GDM1 (cell line): ENCODE measurements around the gene TCF7L2.

ENCODE experiments used
- DNase-seq: peaks from one replicate; lab custom pipeline; 2025; lab: John Stamatoyannopoulos, UW

The TCF7L2 gene

GRCh38 chr10:112964482-112964881 lies 14.4 kb downstream of the TCF7L2 start:
- DNase-seq, result no peak

- DNase-seq, result no peak
Measured at GRCh38 chr10:112966194-112966855, 16.3 kb downstream of the TCF7L2 start.

DNA sequence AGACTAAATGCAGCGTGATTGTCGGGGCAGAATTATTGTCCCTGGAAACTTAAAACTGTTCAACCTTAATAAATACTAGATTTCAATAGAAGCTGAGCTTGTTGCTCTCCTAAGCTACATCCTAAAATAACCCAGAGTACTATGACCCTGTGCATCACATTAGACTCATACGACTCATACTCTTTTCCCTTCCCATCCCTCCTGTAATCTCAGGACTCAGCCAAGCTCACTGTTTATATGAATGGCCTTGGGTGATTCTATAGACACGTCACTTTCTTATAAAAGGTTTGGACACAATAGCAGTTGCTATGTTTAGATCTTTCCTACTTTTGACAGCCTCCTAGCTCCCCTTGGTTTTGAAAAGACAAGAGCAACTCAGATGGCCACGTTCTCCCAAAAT lies 17.2 kb downstream of the TCF7L2 start:
- no peak for DNase-seq

- no peak for DNase-seq
Measured at GRCh38 chr10:112969131-112969530, 19.1 kb downstream of the TCF7L2 start.

DNA sequence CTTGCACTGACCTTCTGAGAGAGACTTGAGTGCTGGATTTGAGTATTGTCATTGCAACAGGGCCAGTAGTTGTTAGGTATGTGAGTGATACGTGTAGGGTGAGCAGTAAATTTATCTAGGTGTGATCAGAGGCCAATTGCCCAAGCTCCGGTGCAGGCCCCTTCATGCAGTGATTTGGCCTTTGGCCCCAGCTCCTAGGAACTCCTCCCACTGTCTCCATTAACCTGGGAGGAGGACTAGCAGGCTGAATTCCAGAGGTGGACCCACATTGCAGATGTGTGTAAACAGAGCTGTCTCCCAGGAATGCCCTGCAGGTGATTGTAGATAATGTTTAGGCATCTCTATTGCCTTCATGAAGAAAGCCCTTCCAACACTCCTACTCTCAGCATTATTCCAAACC lies 19.5 kb downstream of the TCF7L2 start:
- DNase-seq, result no peak

GRCh38 chr10:112970021-112970420 lies 20.0 kb downstream of the TCF7L2 start:
- no peak for DNase-seq

GRCh38 chr10:112972606-112973005 lies 22.6 kb downstream of the TCF7L2 start:
- DNase-seq, result no peak

GRCh38 chr10:112973046-112973445 lies 23.0 kb downstream of the TCF7L2 start:
- DNase-seq, result no peak

DNA sequence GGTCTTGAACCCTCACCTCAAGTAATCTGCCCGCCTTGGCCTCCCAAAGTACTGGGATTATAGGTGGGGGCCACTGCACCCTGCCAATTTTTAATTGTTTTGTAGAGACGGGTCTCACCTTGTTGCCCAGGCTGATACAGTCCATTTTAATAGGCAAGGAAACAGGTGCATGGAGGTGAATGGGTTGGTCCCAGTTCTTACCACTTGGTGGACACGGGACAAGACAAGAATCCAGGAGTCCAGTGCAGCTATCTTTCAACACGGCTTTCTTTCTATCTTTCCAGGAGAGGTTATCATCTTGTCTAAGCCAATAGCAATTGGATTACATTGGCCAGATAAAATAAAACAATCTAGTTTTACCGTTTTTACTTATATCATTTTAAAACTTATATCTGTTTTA lies 23.8 kb downstream of the TCF7L2 start:
- no peak for DNase-seq

DNA sequence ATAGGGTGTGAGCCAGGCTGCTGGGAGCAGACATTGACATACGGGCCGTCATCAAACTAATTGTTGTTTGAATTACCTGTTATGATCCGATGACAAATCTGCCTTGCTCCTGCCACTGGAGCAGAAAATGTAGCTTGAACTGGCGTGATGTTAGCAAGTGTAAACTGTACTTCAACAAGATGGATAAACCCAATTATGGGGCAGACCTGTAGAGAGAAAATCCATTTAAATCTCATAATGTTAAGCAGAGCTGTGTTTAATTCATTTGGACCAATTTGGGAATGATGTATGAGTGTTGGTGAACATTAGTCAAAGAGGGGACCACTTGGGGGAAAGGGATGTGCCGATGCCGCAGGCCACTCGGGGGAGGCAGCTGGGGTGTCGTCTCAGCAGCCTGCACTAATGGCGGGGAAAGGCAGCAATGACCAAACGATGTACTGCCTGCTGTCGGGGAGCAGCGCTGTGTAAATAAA lies 27.4 kb downstream of the TCF7L2 start:
- no peak for DNase-seq

DNA sequence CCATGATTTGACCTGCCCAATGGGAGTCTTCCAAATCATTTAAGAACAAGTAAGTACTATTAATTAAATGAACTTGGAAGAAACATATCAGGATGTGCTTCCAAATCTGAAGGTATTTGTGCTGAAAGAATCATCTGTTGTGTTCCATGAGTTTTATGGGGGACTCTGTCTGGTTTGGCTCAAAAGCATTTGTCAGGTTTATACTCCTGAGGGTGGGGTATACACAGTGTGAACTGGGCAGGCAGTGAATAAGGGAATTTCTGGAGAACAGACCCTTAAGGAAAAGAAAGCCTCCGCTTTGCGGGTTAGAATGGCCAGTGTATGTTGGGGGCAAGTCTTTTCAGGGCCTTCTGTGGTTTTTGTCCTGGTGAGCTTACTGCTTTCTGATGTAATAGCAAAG lies 29.9 kb downstream of the TCF7L2 start:
- no peak for DNase-seq

- DNase-seq, result no peak
Measured at GRCh38 chr10:112980937-112981336, 30.9 kb downstream of the TCF7L2 start.

DNA sequence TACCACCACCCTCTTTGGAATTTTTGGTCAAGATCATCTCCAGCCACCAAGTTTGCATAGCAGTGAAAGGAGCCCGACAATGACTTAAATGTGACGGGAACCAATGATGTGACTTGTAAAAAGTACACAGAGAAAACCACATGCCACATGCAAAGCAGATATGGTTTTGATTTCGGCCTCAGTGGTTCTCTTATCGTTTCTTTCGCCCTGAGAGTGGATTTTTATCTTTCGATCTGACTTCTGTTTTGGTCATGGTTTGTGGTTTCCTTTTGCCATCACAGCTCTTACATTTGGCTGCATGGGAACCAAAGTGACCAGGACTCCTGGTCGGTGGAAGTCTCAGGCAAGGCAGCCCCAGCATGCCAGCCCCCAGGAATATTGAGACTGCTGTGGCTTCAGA lies 31.5 kb downstream of the TCF7L2 start:
- DNase-seq, result no peak

GRCh38 chr10:112983444-112984056 lies 33.5 kb downstream of the TCF7L2 start:
- DNase-seq, result no peak

GRCh38 chr10:112984756-112985155 lies 34.7 kb downstream of the TCF7L2 start:
- DNase-seq, result no peak

DNA sequence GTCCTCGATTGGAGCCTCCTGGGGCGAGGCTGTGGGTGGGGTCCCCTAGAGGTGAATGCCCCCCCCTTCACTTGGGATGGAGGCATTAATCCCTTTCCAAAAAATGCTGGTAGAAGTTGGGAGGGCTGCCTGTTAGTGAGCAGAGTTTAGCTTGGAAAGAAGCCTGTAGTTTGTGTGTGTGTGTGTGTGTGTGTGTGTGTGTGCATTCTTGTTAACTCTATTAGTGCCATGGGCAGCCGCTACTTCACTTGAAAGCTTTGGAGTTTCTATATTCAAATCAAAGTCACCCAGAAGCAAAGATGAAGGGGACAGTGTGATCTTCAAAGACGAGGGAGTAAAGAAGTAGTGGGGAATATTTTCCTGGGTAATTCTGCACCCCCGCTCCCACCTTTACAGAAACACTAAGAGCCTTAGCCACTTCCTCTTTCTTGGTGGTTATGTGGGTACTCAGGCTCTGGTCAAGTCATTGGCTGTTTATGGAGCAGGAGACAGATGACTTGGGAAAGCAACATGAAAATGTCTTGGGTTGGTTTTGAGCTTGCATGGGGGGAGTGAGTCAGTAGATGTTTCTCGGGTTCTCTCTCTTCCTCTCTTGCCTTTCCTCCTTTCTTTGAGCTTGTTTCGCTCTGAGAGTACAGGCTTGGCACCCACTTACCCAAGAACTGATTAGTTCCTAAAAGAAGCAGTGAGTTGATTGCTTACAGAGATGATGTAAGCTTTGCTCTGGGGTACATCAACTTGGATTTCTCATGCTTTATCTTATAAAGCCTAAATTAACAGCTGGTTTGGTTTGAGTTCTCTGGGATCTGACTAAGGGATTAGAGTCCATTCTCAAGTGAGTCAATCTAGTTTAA lies 35.9 kb downstream of the TCF7L2 start:
- peak; percentile 75 for DNase-seq

DNA sequence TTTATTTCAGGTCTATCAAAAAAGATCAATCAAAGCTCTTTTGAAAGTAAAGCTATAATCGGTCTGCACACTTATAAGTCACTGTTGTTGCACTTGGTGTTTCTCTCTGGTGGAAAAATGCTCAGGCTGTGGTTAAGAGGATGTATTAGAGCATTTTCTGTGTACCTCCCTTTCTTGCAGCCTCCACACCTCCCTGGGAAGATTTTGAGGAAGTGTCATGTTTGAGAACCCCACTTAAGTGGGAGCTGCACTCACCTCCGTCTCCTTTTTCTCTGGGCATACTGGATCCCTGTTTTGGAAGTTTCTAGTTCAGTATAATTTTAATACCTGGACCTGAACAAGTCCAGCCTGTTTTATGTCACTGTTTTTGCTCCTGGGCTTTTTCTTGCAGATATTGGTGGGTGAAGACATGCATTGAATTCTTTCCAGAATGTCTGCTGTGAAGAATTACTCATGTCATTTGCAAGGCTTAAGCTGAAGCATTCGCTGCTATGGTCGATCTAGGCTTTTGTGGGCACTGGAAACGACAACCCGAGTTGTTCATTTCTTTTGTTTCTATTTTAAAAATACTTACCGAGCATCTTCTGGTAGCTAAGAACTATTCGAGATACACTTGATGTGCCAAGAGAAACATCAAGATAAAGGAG lies 36.6 kb downstream of the TCF7L2 start:
- no peak for DNase-seq

DNA sequence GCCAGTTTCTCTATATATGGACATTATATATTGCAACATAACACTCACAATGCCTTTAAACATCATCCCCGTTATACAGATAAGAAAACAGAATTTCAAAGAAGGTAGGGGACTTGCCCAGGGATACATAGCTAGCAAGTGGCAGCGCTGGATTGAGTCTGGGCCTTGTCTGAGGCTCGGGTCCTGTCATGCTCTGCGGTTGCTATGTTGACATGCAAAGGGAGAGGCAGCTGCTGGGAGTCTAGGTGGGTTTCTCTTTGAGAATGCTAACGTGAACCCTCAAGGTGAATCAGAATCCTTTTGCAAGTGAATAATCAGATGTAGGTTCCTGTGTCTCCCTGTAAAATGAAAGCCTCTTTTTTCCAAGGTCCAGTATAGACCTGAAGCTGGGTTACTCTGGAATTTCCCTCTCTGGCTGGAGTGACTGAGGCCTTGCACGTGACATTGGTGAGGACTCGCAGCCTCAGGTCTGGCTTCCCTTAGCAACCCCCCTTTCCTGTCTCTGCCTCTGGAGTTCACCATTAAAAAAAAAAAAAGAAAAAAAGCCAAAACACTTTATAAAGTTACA lies 38.9 kb downstream of the TCF7L2 start:
- DNase-seq, result no peak

- no peak for DNase-seq
Measured at GRCh38 chr10:112989826-112990225, 39.8 kb downstream of the TCF7L2 start.

DNA sequence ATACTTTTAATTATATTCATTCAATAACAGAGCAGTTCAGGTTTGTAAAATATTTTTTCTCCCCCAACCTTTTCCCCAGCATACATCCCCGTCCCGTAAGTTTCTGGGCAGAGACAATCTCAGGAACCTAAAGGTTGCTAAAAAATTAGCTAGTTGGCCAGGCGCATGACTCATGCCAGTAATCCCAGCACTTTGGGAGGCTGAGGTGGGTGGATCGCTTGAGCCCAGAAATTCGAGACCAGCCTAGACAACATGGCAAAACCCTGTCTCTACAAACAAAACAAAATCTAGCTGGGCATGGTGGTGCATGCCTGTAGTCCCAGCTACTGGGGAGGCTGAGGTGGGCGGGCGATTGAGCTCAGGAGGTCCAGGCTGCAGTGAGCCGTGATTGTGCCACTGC lies 40.2 kb downstream of the TCF7L2 start:
- DNase-seq, result no peak

- DNase-seq, result no peak
Measured at GRCh38 chr10:112991888-112992491, 41.9 kb downstream of the TCF7L2 start.

DNA sequence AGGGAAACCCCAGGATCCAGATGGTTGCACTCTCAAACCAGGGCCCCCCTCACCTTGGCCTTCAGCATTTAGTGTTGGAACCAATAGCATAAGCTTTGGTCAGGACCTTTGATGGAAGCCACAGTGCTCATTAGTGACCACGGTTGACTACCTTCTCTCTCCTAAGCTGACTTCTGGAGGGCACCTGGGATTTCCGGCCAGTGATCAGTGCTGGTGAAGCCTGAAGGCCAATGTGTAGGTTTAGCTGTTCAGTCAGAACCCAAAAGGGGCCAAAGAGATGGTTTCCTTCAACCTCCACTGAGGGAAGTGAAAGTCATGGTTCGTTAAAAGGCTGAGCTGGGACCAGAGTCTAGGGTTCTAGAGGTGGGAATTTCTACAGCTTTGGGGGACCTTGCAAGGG lies 46.4 kb downstream of the TCF7L2 start:
- DNase-seq, result no peak
